PFSK-1 (cell line): ENCODE data around the gene ZNF302.

ENCODE experiments used
- FOXP2 ChIP-seq: optimal IDR thresholded peaks from 2 replicates; pipeline ENCODE3; 2011; ENCODE audit warnings: borderline replicate concordance, control low read depth, inconsistent platforms; ENCODE audit not compliant: insufficient read depth; ENCODE audit errors: extremely low read length, extremely low read depth
- POLR2AphosphoS5 ChIP-seq: IDR thresholded peaks from 2 replicates; pipeline ENCODE4 v1.6.1; 2012; ENCODE audit warnings: low read depth, mild to moderate bottlenecking, control low read depth, low read length, moderate library complexity
- REST ChIP-seq, 2 experiments: IDR thresholded peaks; 2 replicates each; pipeline versions ENCODE4 v1.6.1 to v1.8.0; 2011 to 2012; ENCODE audit warnings: low read depth in 2 of 2, low read length in 2 of 2, control low read depth in 1 of 2, inconsistent platforms in 1 of 2, mild to moderate bottlenecking in 1 of 2, moderate library complexity in 1 of 2; ENCODE audit not compliant: insufficient read depth in 1 of 2
- SIN3A ChIP-seq: IDR thresholded peaks from 2 replicates; pipeline ENCODE4 v1.6.1; 2012; ENCODE audit warnings: mild to moderate bottlenecking, low read length, moderate library complexity, borderline replicate concordance; ENCODE audit not compliant: insufficient read depth
- TAF1 ChIP-seq: IDR thresholded peaks from 2 replicates; pipeline ENCODE4 v1.6.1; 2012; ENCODE audit warnings: low read length, control low read depth, borderline replicate concordance; ENCODE audit not compliant: insufficient read depth

Gene ZNF302

GRCh38 chr19:34713262-34713637 is 35.8 kb downstream of the ZNF302 start:
- TF ChIP-seq FOXP2: no peak
- TF ChIP-seq POLR2AphosphoS5: no peak
- no peak for TF ChIP-seq REST (IDR thresholded peaks at IDR 0.05; ENCODE audit: insufficient read depth in 1 of 2, low read depth in 2 of 2, low read length in 2 of 2)
- TF ChIP-seq TAF1: no peak
- no peak for TF ChIP-seq SIN3A

- TF ChIP-seq SIN3A (no peak), FOXP2 (no peak), POLR2AphosphoS5 (no peak), REST (IDR thresholded peaks at IDR 0.05; ENCODE audit: insufficient read depth in 1 of 2, low read depth in 2 of 2, low read length in 2 of 2) (no peak), TAF1 (no peak)
Measured at GRCh38 chr19:34715357-34715756, 37.9 kb downstream of the ZNF302 start.

GRCh38 chr19:34722353-34722752 is 44.9 kb downstream of the ZNF302 start:
- TF ChIP-seq SIN3A: no peak
- no peak for TF ChIP-seq TAF1
- no peak for TF ChIP-seq POLR2AphosphoS5
- no peak for TF ChIP-seq FOXP2
- no peak for TF ChIP-seq REST (IDR thresholded peaks at IDR 0.05; ENCODE audit: insufficient read depth in 1 of 2, low read depth in 2 of 2, low read length in 2 of 2)

GRCh38 chr19:34725400-34725799 is 47.9 kb downstream of the ZNF302 start:
- TF ChIP-seq REST (IDR thresholded peaks at IDR 0.05; ENCODE audit: insufficient read depth in 1 of 2, low read depth in 2 of 2, low read length in 2 of 2) (no peak), FOXP2 (no peak), SIN3A (no peak), TAF1 (no peak), POLR2AphosphoS5 (no peak)

GRCh38 chr19:34731019-34731829 is 53.7 kb downstream of the ZNF302 start:
- TF ChIP-seq REST (IDR thresholded peaks at IDR 0.05; ENCODE audit: insufficient read depth in 1 of 2, low read depth in 2 of 2, low read length in 2 of 2) (no peak), TAF1 (no peak), FOXP2 (no peak), POLR2AphosphoS5 (no peak), SIN3A (no peak)
